Testis (tissue), 2 donors: ENCODE results near the gene ARHGDIB.

Source experiments
- CTCF ChIP-seq, 3 experiments: fragments of 450-650 bp in 2 of 3; fragments of 200-600 bp in 1 of 3; sonication (generic) in 1 of 3; IDR thresholded peaks; one replicate each; pipeline ENCODE4 v1.5.1; 2016 to 2019; ENCODE audit warnings: antibody characterized with exemption in 3 of 3, mild to moderate bottlenecking in 2 of 3, moderate library complexity in 1 of 3
- POLR2A ChIP-seq: fragments of 450-650 bp; IDR thresholded peaks from one replicate; pipeline ENCODE4 v1.6.1; 2017; ENCODE audit warnings: antibody characterized with exemption, mild to moderate bottlenecking, moderate library complexity

- TF ChIP-seq CTCF (IDR thresholded peaks at IDR 0.05), result no peak
- TF ChIP-seq POLR2A, result no peak
These were observed 34.1 kb downstream of the ARHGDIB start for GRCh38 chr12:14927267-14927666.
